NB4 (cell line): ENCODE measurements around the gene NFATC2.

ENCODE experiments used
- POLR2A ChIP-seq: IDR thresholded peaks from 2 replicates; pipeline ENCODE4 v1.6.1; 2011; ENCODE audit warnings: mild to moderate bottlenecking; ENCODE audit not compliant: insufficient read length; ENCODE audit errors: extremely low read depth
- TF ChIP-seq, protein P1 (sequence below): IDR thresholded peaks from 2 replicates; pipeline ENCODE4 v1.6.1; 2011; ENCODE audit warnings: low read depth, low read length
- TF ChIP-seq, protein P2 (sequence below): IDR thresholded peaks from one replicate; pipeline ENCODE4 v1.5.1; 2012; ENCODE audit warnings: low read depth, low read length

- TF ChIP-seq, protein P1, sequence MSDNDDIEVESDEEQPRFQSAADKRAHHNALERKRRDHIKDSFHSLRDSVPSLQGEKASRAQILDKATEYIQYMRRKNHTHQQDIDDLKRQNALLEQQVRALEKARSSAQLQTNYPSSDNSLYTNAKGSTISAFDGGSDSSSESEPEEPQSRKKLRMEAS, result no peak
- TF ChIP-seq, protein P2, sequence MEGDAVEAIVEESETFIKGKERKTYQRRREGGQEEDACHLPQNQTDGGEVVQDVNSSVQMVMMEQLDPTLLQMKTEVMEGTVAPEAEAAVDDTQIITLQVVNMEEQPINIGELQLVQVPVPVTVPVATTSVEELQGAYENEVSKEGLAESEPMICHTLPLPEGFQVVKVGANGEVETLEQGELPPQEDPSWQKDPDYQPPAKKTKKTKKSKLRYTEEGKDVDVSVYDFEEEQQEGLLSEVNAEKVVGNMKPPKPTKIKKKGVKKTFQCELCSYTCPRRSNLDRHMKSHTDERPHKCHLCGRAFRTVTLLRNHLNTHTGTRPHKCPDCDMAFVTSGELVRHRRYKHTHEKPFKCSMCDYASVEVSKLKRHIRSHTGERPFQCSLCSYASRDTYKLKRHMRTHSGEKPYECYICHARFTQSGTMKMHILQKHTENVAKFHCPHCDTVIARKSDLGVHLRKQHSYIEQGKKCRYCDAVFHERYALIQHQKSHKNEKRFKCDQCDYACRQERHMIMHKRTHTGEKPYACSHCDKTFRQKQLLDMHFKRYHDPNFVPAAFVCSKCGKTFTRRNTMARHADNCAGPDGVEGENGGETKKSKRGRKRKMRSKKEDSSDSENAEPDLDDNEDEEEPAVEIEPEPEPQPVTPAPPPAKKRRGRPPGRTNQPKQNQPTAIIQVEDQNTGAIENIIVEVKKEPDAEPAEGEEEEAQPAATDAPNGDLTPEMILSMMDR, result no peak
- TF ChIP-seq POLR2A, result no peak
These were observed 25.7 kb downstream of the NFATC2 start for GRCh38 chr20:51516855-51517254.
